Left colon (tissue), 2 donors: Measurements from ENCODE around the gene PRG2. TPM values are rescaled to one million over a fixed set of nuclear protein-coding genes. Genes with fewer than 3 reads are reported as not detected.
"Not testable (repeated sequence)": the region's sequence is repeated elsewhere in the genome, so short reads cannot be mapped to it uniquely, and the experiment has no call there.

ENCODE experiments used
- ATAC-seq: fragments of 200-7000 bp; cut with Tn5 transposase; one replicate; pipeline ENCODE4 v1.9.1; 2020; ENCODE audit warnings: mild to moderate bottlenecking, moderate library complexity
- DNase-seq, 2 donors: peaks; one replicate each; pipeline ENCODE4 v3.0.0-alpha.2; 2020
- intact Hi-C, 2 donors: fragments of 100-400 bp; cut with DNase I in 1 of 2; cut with micrococcal nuclease in 1 of 2; formaldehyde crosslinking; loops; one replicate each; pipeline versions ENCODE4 v1.11.2 to v1.14.0; 2022; cut with DNase I, micrococcal nuclease
- total RNA-seq, 2 donors: library from RNA; stranded (reverse); fragmentation: NEBNext Ultra II Directional; extraction: Animal tissue kit (Norgen Biotek cat#: 25700); gene quantifications; one replicate each; pipeline ENCODE4 v1.2.1, GENCODE V29; 2021
- donor health status: DM: no; HTN: no; CAD: no.
- donor health status: DM: yes; HTN: yes; CAD: no.

The PRG2 gene
- total RNA-seq, 2 donors from 2014 or later: 0.22 TPM; not detected in 1

DNA sequence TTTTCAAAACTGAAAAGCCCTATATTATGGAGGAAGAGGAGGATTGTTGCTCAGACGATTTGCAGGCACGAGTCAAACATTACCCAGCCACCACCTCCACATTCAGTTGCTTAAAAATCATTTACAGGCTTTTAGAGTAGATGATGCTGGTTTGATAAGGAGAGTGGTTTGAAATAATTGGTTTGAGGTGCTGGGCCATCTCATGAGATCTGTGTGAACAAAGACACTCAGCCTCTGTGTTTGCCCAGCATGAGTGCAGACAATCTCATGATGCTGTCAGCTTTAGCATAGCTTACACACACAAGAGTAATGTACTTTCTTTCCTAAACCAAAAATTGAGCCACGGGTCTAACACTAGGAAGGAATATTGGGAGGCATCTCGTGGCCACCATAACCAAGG is 32.2 kb upstream of the PRG2 start:
- DNase-seq (no peak), ATAC-seq (no peak)
- intact Hi-C loops: no loop called here

DNA sequence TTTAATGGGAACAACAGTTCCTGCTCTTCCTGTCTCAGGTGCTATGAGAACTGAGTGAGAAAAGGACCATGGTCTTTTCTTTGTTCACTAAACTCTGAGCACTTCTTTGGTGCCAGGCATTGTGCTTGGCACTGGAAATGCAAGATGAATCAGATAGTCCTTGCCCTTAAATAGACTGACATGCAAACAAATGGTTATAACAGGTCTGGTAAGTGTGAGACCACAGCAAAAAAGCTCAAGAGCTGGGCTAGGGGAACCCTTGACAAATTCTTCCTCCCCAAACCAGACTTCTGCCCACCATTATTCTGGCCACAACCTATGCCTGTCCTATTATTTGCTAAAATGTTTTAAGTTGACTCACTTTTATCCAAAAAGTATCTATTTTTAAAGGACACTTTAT is 31.4 kb upstream of the PRG2 start:
- DNase-seq: no peak
- intact Hi-C loops: no loop called here
- no peak for ATAC-seq

- intact Hi-C loops: no loop called here
- DNase-seq (no peak), ATAC-seq (no peak)
These were observed 30.6 kb upstream of the PRG2 start for GRCh38 chr11:57421066-57421465.

DNA sequence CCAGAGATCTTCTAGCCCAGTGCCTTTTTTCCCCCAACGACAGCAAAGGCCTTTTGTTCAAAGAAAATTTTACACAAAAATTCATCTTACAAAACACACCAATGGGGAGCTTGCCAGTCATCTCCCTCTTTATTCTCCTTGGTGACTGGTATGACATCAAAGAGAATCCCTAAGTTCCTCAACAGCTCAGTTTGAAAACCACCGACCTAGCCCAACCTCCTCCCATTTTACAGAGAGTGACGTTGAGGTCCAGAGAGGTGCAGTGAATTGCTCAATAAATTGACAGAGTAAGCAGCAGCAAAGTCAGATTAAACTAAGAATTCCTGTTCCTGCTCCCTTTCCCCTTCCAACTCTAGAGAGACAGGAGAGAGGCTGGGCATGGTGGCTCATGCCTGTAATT is 28.7 kb upstream of the PRG2 start:
- intact Hi-C loops: no loop called here
- ATAC-seq (no peak), DNase-seq (no peak)

GRCh38 chr11:57418131-57418530 is 27.7 kb upstream of the PRG2 start:
- DNase-seq (no peak), ATAC-seq (no peak)
- intact Hi-C loops: no loop called here

GRCh38 chr11:57417056-57417455 is 26.6 kb upstream of the PRG2 start:
- ATAC-seq (no peak), DNase-seq (no peak)
- intact Hi-C loops: no loop called here

- intact Hi-C loops: no loop called here
- ATAC-seq (no peak), DNase-seq (no peak)
These were observed 26.0 kb upstream of the PRG2 start for GRCh38 chr11:57416436-57416835.

DNA sequence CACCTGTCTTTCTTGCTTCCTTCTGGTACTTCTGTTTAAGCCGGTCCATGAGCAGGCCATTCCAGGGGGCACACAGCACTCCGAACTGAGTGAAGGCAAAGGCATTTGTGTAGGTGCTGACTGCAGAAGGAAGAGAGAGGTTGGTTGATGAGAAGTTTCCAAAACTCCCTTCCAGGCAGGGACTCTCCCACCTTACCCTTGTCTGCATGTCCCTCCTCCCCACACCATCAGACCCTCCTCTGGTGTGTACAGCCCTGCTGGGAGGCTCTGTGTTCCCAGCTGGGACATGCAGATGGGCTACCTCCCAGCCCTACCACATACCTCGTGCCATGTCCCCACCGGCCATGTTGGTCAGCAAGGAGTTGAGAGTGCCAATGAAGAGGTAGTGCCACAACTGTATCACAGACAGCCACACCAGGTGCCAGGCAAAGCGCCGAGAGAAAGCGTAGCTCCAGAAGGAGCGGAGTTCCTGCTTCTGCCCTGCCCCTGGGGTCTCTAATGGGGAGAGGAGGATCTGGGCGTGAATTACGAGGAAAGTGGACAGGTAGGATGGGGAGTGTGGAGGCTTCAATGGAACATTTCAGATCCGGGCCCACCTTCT is 24.3 kb upstream of the PRG2 start:
- intact Hi-C loops: no loop called here
- DNase-seq (no peak), ATAC-seq (no peak)

DNA sequence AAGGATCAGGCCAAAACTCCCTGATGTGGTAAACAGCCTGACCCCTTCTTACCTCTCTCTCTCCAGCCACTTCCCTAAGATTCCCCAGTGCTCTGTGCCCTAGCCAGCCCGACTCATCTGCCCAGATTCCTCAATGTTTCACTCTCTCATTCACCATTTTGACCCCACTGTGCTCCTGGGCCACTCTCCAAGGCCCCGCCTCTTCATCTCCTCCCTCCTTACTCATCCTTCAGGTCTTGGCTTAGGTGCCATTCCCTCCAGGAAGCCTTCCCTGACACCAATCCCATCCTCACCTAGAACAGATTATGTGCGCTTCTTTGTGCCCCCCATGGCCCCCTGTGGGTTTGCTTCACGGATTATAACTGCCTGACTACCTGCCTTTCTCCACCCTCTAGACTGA is 23.2 kb upstream of the PRG2 start:
- DNase-seq: no peak
- intact Hi-C loops: no loop called here
- no peak for ATAC-seq

DNA sequence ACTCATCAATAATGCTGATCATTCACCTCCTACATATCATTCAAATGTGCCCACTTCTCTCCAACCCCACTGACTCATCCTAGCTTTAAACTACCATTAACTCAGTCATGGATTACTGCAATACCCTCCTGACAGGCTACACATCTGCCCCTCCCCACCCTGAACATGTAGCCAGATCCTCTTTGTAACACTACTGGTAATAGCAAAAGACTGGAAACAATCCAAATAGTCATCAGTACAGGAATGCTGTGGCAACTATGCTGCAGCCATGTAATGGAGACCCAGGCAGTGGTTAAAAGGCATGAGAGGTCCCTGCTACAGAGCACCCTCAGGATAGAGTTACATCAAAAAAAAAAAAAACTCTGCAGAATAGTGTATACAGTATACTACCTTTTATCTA is 19.8 kb upstream of the PRG2 start:
- intact Hi-C loops: no loop called here
- no peak for ATAC-seq

GRCh38 chr11:57409321-57410100 is 19.1 kb upstream of the PRG2 start:
- ATAC-seq: no peak
- intact Hi-C loops: no loop called here
- no peak for DNase-seq

More for the DNA sequence above, 19.8 kb upstream of the PRG2 start:
- DNase-seq: no peak

GRCh38 chr11:57408771-57409170 is 18.3 kb upstream of the PRG2 start:
- ATAC-seq: no peak
- intact Hi-C loops: no loop called here

GRCh38 chr11:57407941-57408475 is 17.6 kb upstream of the PRG2 start:
- ATAC-seq (no peak), DNase-seq (no peak)
- intact Hi-C loops: no loop called here

More at GRCh38 chr11:57408771-57409170, 18.3 kb upstream of the PRG2 start:
- no peak for DNase-seq

DNA sequence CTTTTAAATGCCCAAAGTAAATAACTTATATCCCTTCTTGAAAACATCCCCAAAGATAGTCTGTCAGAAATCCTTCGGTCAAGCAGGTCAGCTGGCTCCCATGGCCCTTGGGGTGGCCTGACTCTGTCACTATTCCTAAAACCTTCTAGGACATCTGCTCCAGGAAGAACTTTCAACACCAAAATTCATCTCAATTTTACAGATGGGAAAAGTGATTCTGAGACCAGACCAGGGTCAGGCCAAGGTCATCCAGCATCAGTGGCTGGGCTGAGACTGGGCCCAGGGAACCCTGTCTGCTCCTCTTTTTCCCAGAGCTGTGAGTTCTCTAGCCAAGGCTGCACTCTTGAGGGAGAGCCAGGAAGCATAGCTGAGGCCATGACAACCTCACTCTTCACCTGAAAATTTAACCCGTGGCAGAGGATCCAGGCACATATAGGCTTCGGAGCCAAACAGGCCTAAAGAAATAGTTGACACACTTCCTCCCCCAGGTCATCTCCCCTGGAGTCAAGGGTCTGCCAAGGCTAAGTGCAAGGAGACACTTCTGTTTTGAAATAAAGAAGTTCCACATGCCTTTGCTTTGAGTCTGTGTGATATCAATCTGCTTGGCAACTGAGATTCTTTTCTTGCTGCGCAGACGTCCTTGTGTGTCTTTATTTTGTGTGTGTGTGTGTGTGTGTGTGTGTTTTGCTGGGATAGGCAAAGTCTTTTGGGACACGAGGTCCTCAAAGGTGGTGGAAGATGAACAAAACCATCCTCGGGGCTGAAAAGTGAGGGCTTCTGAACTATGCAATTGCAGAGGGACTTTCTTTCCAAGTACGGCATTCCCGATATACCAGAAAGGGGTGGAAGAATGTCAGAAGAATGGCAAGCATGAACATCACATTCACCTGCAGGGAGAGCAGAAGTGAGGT is 16.8 kb upstream of the PRG2 start:
- ATAC-seq: no peak
- DNase-seq: no peak
- intact Hi-C loops: no loop called here

- no peak for DNase-seq
- ATAC-seq: no peak
- intact Hi-C loops: no loop called here
These were observed 16.0 kb upstream of the PRG2 start for GRCh38 chr11:57406337-57406904.

- intact Hi-C loops: no loop called here
- ATAC-seq: no peak
- DNase-seq: no peak
These were observed 14.9 kb upstream of the PRG2 start for GRCh38 chr11:57405271-57405860.

DNA sequence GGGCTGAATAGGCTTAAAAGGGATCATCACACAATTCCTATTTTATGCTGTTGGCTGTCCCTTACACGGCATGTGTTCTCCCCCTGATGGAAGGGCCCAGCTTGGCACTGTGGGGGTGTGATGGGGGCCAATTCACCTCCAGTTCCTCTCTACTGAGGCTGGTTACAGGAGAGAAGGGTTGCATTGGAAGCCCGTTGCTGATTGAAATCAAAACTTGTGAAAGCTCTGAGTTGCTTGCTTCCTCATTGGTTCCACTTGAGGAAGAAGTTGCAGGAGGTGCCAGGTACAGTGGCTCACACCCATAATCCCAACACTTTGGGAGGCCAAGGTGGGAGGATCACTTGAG is 13.3 kb upstream of the PRG2 start:
- no peak for DNase-seq
- no peak for ATAC-seq
- intact Hi-C loops: no loop called here

GRCh38 chr11:57403003-57403801 is 12.8 kb upstream of the PRG2 start:
- intact Hi-C loops, ATAC-seq, DNase-seq: not testable (repeated sequence)
